Measurements from ENCODE around the gene BACE1-AS.
"Not testable (repeated sequence)": the region's sequence is repeated elsewhere in the genome, so short reads cannot be mapped to it uniquely, and the experiment has no call there.

BACE1-AS gene

DNA sequence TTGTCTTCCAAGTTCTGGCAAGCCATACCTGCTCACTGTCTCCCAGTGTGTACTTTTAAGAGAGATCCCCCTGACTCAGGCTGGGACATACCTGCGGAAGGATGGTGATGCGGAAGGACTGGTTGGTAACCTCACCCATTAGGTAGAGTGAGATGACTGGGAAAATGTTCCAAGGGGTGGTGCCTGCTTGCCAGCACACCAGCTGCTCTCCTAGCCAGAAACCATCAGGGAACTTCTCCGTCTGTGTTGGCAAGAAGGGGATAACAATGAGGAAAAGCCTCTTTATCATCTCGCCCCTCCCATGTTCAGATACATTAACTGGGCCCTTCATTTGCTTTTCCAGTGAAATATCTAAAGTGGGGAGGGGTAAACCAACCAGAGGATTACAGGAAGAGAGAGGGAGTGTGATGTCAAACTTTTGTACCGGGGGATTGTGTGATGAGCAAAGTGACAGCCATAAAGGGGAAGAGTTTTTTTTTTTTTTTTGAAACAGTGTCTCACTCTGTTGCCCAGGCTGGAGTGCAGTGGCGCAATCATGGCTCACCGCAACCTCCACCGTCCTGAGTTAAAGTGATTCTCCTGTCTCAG is at the start of gene BACE1-AS:
TSS of gene BACE1-AS (plus strand) at position 538 of the 588 bp plus-strand sequence.
- no peak for DNase-seq (ENCODE audit: low spot score)

GRCh38 chr11:117248341-117248740 is 42.8 kb upstream of the BACE1-AS start:
- DNase-seq (ENCODE audit: low spot score), result no peak

DNA sequence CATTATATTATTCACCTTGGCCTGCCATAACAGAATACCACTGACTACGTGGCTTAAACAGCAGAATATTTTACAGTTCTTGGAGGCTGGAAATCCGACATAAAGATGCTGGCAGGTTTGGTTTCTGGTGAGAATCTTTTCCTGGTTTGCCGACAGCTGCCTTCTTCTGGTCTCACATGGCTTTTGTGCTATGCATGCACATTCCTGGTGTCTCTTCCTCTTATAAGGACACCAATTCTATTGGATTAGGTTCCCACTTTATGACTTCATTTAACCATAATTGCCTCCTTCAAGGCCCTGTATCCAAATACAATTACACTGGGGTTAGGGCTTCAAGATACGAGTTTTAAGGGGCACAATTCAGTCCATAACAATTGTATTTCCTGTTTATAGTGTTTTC is 41.6 kb upstream of the BACE1-AS start:
- DNase-seq (ENCODE audit: low spot score), result no peak

GRCh38 chr11:117251506-117251905 is 39.6 kb upstream of the BACE1-AS start:
- no peak for DNase-seq (ENCODE audit: low spot score)

GRCh38 chr11:117255966-117256365 is 35.2 kb upstream of the BACE1-AS start:
- no peak for DNase-seq (ENCODE audit: low spot score)

- DNase-seq (ENCODE audit: low spot score), result peak; percentile 68
Observed at GRCh38 chr11:117256573-117256972, 34.6 kb upstream of the BACE1-AS start.

DNA sequence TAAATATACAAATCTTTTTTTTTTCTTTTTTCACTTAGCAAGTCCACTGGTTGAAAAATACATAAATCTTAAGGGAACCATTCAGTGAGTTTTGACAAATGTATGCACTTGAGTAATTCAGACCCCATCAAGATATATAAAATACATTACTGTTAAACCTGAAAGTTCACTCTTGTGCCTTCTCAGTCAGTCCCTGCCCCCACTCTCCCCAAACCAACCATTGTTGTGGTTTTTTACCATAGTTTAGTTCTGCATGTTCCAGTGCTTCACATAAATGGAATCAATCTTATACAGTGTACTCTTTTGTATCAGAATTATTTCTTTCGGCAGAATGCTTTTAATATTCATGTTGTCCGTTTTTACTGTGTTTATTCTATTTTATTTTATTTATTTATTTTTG is 32.6 kb upstream of the BACE1-AS start:
- no peak for DNase-seq (ENCODE audit: low spot score)

- DNase-seq (ENCODE audit: low spot score), result peak; percentile 50
Observed at GRCh38 chr11:117259417-117259816, 31.7 kb upstream of the BACE1-AS start.

GRCh38 chr11:117264624-117265323 is 26.4 kb upstream of the BACE1-AS start:
- not testable (repeated sequence) for DNase-seq (ENCODE audit: low spot score)

GRCh38 chr11:117265745-117266144 is 25.4 kb upstream of the BACE1-AS start:
- no peak for DNase-seq (ENCODE audit: low spot score)

DNA sequence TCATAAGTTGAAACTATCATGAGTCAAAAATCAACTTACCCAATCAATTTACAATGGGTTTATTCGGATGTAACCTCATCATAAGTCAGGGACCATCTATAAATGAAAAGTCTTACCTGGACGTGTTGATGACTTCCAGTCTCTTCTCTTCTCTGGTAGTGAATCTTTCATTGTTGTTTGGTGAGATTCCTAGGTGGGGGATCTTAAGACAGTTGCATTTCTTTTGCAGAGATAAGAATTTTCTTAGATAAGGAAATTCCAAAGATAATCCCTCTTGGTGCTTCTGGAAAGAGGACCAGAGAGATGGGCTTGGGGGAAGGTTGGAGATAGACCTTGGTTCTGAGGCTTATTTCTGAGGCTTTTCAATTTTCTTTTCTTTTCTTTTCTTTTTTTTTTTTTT is 21.3 kb upstream of the BACE1-AS start:
- DNase-seq (ENCODE audit: low spot score), result no peak

DNA sequence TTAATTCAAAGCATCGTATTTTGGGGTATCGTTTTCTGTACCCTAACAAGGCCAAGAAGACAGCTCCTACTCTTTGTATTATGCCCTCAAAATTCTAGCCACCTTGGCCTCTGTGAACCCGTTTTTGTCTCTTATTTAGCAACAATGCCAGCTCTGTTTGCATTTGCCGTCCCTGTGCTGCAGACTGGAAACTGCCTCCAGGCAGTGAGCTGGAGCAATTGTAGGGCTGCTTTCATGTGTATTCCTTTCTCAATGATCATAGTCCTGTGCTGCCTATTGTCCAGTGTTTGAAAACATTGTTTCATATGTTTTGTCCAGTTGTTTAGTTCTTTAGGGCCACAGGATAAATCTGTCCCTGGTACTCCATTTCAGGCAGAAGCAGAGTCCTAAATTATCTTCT is 19.9 kb upstream of the BACE1-AS start:
- DNase-seq (ENCODE audit: low spot score), result no peak

DNA sequence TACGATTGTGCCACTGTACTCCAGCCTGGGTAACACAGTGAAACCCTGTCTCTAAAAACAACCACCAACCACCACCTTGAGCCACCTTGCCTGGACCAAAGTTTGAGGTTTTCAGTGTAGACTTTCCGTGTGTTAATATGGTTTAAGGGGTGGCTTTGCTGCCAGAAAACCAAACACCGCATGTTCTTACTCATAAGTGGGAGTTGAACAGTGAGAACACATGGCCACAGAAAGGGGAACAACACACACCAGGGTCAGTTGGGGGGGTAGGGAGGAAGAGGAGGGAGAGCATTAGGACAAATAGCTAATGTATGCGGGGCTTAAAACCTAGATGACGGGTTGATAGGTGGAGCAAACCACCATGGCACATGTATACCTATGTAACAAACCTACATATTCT is 19.0 kb upstream of the BACE1-AS start:
- not testable (repeated sequence) for DNase-seq (ENCODE audit: low spot score)

- peak; percentile 54 for DNase-seq (ENCODE audit: low spot score)
Observed at GRCh38 chr11:117273550-117274289, 17.4 kb upstream of the BACE1-AS start.

- no peak for DNase-seq (ENCODE audit: low spot score)
Observed at GRCh38 chr11:117278347-117278746, 12.8 kb upstream of the BACE1-AS start.

DNA sequence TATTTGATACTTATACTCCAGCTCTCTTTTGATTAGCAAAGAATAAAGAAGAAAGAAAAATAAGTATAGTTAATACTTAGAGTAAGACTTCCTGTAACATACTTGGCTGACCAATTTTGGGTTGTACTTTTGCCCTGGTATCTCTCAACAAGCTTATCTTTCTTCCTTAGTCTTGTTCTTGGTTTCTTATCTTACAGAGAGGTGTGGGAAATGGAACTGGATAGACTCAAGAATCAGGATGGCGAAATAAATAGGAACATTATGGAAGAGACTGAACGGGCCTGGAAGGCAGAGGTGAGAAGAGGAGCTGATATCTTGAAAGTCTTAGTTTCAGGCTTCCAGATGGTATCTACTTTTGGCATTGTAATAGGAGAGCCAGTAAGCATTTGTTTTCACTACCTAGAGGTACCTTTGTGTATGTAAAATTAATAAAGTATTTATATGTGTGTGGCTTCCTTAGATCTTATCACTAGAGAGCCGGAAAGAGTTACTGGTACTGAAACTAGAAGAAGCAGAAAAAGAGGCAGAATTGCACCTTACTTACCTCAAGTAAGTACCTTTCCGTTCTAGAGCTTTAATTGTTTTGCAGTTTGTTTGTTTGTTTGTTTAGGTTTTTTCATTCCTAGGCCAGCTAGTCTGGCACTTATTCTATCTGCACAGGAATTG is 11.3 kb upstream of the BACE1-AS start:
- DNase-seq (ENCODE audit: low spot score), result no peak

DNA sequence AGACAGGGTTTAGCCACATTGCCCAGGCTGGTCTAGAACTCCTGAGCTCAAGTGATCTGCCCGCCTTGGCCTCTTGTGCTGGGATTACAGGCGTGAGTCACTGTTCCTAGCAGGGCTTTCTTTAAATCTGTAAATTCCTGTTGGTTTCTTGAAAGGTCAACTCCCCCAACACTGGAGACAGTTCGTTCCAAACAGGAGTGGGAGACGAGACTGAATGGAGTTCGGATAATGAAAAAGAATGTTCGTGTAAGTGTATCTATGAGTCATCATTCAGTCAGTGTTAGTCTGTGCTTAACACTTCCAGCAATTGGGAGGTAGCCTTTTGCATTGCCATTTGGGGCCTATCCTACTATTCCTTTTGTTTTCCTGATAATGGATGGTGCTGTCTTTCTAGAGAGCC is 10.0 kb upstream of the BACE1-AS start:
- peak; percentile 74 for DNase-seq (ENCODE audit: low spot score)

- DNase-seq (ENCODE audit: low spot score), result no peak
Observed at GRCh38 chr11:117281869-117282268, 9.3 kb upstream of the BACE1-AS start.

DNA sequence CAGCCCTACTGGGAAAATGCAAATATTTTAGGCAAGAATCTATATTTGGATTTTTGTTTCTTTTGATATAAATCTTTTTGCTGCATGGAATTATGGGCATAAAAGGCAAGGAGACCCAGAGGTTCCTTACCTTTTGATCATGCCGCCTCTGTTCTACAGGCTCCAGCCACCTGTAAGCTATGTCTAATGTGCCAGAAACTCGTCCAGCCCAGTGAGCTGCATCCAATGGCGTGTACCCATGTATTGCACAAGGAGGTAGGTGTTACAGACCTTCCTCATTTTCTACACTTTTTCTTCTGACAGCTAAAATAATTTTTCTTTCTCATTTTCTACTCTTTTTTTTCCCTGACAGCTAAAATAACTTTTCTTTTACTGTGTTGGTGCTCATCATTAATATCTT is 8.2 kb upstream of the BACE1-AS start:
- no peak for DNase-seq (ENCODE audit: low spot score)

GRCh38 chr11:117284053-117284452 is 7.1 kb upstream of the BACE1-AS start:
- DNase-seq (ENCODE audit: low spot score), result no peak

- no peak for DNase-seq (ENCODE audit: low spot score)
Observed at GRCh38 chr11:117286588-117286987, 4.6 kb upstream of the BACE1-AS start.

DNA sequence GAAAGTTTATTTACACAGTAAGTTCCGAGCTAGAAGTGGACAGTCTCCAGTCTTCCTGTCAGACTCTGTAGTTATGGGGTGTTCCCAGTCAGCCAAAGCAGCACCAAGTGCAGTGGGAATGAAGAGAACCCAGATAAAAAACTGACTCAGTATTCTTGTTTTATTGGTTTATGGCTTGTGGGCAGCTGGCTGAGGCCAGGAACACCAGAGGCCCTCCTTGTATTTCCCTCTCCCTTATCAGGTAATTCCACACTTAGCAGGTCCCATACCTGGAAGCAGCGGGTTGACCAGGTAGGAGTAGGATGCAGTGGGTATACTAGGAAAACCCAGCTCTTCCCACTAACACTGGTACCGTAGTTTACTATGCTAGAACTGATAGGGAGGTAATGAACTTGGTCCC is 3.5 kb upstream of the BACE1-AS start:
- DNase-seq (ENCODE audit: low spot score), result no peak

DNA sequence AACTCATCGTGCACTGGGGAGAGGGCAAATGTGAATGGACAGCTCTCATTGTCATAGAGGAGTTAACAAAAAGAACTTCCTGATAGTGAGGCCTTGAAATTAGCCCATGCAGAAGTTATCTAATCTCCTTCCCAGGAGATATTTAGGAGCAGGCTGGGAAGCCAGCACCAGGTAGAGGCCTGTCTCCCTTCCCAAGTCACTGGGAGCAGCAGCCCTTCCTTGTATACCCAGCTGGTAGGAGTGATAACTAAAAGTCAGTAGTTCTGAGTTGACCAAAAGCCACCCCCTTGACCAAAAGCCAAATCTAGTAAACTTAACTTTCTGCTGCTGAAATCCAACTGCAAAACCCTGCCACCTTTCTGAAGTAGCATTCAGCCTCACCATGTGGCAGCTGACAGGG is 1.4 kb upstream of the BACE1-AS start:
- no peak for DNase-seq (ENCODE audit: low spot score)
